SU-DHL-6 (cell line): ENCODE data around the gene ACTMAP.

Experiments used
- H2AFZ ChIP-seq: fragments of 200-600 bp; sonication (generic); 2 replicates; pipeline ENCODE4 v1.6.1; 2014; ENCODE audit warnings: low read depth, mild to moderate bottlenecking, moderate library complexity, mixed read lengths, antibody characterized with exemption, low read length; ENCODE audit not compliant: severe bottlenecking
- H3F3A ChIP-seq: fragments of 200-600 bp; shearing (Covaris generic); 2 replicates; pipeline ENCODE4 v1.6.0; 2016; ENCODE audit warnings: antibody characterized with exemption, mild to moderate bottlenecking; ENCODE audit not compliant: insufficient read depth
- H3K27ac ChIP-seq: fragments of 200-600 bp; sonication (generic); 2 replicates; pipeline ENCODE4 v1.5.1; 2016; ENCODE audit warnings: low read depth, mild to moderate bottlenecking, low read length, moderate library complexity, mixed read lengths
- H3K27me3 ChIP-seq: fragments of 200-600 bp; sonication (generic), shearing (Covaris generic); 2 replicates; pipeline ENCODE4 v1.6.0; 2014; ENCODE audit warnings: mild to moderate bottlenecking, low read length
- H3K36me3 ChIP-seq: fragments of 200-600 bp; sonication (generic); 2 replicates; pipeline ENCODE4 v1.6.1; 2014; ENCODE audit warnings: mild to moderate bottlenecking, low read length, mixed read lengths
- H3K4me2 ChIP-seq: fragments of 300-600, 200-600 bp; shearing (Covaris generic), sonication (generic); 2 replicates; pipeline ENCODE4 v1.6.0; 2014; ENCODE audit warnings: low read length, low read depth, mild to moderate bottlenecking; ENCODE audit not compliant: poor library complexity, severe bottlenecking
- H3K4me3 ChIP-seq: fragments of 200-600 bp; sonication (generic); 2 replicates; pipeline ENCODE4 v1.5.1; 2014; ENCODE audit warnings: antibody characterized with exemption, low read length, mild to moderate bottlenecking, mixed read lengths; ENCODE audit not compliant: insufficient read depth, poor library complexity, severe bottlenecking
- H3K79me2 ChIP-seq: fragments of 200-600 bp; sonication (generic); 2 replicates; pipeline ENCODE4 v1.6.1; 2014; ENCODE audit warnings: mild to moderate bottlenecking, low read length, moderate library complexity; ENCODE audit not compliant: insufficient read depth
- H3K9ac ChIP-seq: fragments of 200-600 bp; sonication (generic); 2 replicates; pipeline ENCODE4 v1.7.0; 2014; ENCODE audit warnings: mild to moderate bottlenecking, low read length
- H3K9me2 ChIP-seq: fragments of 200-600 bp; sonication (generic); replicated peaks from 2 replicates; pipeline ENCODE4 v1.6.1; 2014; ENCODE audit warnings: low read length; ENCODE audit not compliant: insufficient read depth
- H3K9me3 ChIP-seq: fragments of 200-600 bp; sonication (generic); 2 replicates; pipeline ENCODE4 v1.6.1; 2014; ENCODE audit warnings: low read length, mixed read lengths; ENCODE audit not compliant: insufficient read depth
- H4K20me1 ChIP-seq: fragments of 200-600 bp; sonication (generic); 2 replicates; pipeline ENCODE4 v1.6.1; 2014; ENCODE audit warnings: low read depth, mild to moderate bottlenecking, antibody characterized with exemption, low read length, moderate library complexity, mixed read lengths
- EZH2phosphoT487 ChIP-seq: fragments of 200-600 bp; sonication (generic), shearing (Covaris generic); conservative IDR thresholded peaks from 2 replicates; pipeline ENCODE4 v1.6.1; 2018; ENCODE audit warnings: mild to moderate bottlenecking, antibody characterized with exemption, low read length, moderate library complexity, mixed read lengths
- TF ChIP-seq, protein P1 (sequence below): fragments of 200-600 bp; sonication (generic); IDR thresholded peaks from one replicate; pipeline ENCODE4 v1.5.1; 2017; ENCODE audit warnings: antibody characterized with exemption, mild to moderate bottlenecking, low read length, moderate library complexity; ENCODE audit not compliant: insufficient read depth, poor library complexity, severe bottlenecking

Gene ACTMAP

DNA sequence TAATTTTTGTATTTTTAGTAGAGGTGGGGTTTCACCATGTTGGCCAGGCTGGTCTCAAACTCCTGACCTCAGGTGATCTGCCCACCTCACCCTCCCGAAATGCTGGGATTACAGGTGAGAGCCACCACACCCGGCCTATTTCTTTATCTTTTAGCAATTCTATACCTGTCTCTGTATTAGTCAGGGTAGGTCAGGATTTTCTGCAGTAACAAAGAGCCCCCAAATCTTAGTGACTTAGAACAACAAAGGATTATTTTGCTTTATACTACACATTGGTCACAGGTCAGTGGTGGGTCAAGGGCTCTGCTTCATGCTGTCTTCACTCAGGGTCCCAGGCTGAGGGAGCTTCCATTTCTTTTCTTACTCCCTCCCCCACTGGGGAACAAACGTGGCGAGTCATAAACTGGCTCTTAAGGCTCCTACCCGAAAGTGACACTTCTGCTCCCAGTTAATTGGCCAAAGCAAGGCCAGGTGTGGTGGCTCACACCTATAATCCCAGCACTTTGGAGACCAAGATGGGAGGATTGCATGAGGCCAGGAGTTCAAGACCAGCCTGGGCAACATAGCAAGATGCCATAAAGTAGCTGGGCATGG is 26.5 kb downstream of the ACTMAP start:
- Histone ChIP-seq H3K9me2 (no peaks in the 10 kb centered on the region), H3K4me2 (no peak overlapping the region), H2AFZ (no peak overlapping the region), H3K27me3 (no peaks in the 10 kb centered on the region), H3K4me3 (no peak overlapping the region), H3K9ac (no peak overlapping the region), H3K9me3 (no peaks in the 10 kb centered on the region), H3F3A (peaks cover 6% of the 10 kb centered on the region; the same call in 1 of the 2 replicates), H4K20me1 (no peaks in the 10 kb centered on the region), H3K36me3 (no peaks in the 10 kb centered on the region), H3K79me2 (peaks cover 5% of the 10 kb centered on the region; the same call in 1 of the 2 replicates), H3K27ac (no peak overlapping the region)
- no peak for TF ChIP-seq EZH2phosphoT487
- TF ChIP-seq, protein P1, sequence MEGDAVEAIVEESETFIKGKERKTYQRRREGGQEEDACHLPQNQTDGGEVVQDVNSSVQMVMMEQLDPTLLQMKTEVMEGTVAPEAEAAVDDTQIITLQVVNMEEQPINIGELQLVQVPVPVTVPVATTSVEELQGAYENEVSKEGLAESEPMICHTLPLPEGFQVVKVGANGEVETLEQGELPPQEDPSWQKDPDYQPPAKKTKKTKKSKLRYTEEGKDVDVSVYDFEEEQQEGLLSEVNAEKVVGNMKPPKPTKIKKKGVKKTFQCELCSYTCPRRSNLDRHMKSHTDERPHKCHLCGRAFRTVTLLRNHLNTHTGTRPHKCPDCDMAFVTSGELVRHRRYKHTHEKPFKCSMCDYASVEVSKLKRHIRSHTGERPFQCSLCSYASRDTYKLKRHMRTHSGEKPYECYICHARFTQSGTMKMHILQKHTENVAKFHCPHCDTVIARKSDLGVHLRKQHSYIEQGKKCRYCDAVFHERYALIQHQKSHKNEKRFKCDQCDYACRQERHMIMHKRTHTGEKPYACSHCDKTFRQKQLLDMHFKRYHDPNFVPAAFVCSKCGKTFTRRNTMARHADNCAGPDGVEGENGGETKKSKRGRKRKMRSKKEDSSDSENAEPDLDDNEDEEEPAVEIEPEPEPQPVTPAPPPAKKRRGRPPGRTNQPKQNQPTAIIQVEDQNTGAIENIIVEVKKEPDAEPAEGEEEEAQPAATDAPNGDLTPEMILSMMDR: no peak

DNA sequence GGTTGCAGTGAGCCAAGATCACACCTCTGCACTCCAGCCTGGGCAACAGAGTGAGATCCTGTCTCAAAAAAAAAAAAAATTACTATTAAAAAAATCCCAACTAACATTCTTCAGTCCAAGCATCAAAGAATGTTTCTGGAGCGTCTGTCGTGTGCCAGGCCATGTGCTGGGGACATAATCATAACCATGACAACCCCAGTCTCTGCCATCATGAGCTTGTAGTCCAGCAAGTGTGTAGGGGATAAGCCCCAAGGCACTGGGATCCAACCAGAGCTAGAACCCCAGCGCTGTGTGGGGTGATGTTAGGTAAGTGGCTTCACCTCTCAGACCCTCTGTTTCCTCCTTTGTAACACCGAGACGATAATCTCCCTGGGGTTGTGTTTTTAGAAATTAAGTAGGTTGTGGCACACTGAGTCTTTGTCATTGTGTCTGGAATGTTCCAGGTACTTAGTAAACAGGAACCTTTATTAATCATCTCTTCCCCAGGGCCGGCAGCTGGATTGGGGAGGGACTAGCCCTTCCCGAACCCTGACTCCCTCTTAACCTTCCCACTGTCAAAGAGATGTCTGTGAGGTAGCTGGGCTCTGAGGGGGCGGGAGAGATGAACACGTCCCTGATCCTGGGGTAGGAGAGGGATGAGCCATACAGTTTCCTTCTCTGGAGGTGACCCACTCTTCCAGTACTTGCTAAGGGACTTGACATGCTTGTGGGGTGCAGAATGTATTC is 28.2 kb downstream of the ACTMAP start:
- no peak overlapping the region for H3K4me2 ChIP-seq
- TF ChIP-seq EZH2phosphoT487: no peak
- TF ChIP-seq, protein P1: no peak
- H3K27me3 ChIP-seq: no peaks in the 10 kb centered on the region
- no peak overlapping the region for H3K27ac ChIP-seq
- H3K9ac ChIP-seq: no peak overlapping the region
- H3K4me3 ChIP-seq: no peak overlapping the region
- no peaks in the 10 kb centered on the region for H3K9me2 ChIP-seq
- H3K9me3 ChIP-seq: no peaks in the 10 kb centered on the region
- peaks cover 21% of the 10 kb centered on the region for H3K79me2 ChIP-seq
- no peaks in the 10 kb centered on the region for H3K36me3 ChIP-seq
- peaks cover 6% of the 10 kb centered on the region; the same call in 1 of the 2 replicates for H3F3A ChIP-seq
- H4K20me1 ChIP-seq: no peaks in the 10 kb centered on the region
- no peak overlapping the region for H2AFZ ChIP-seq

DNA sequence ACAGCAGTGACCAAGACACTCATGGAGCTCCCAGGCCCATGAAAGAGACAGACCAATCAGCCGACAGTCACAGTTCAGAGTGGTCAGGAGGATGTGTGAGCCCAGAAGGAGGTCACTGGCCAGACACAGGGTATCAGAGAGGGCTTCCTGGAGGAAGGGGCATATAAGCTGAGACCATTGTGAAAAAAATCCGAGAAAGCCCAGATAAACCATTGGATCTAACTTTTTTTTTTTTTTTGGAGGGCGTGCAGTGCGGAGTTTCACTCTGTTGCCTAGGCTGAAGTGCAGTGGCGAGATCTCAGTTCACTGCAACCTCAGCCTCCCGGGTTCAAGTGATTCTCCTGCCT is 29.2 kb downstream of the ACTMAP start:
- Histone ChIP-seq H3K79me2 (peaks cover 21% of the 10 kb centered on the region), H2AFZ (no peak overlapping the region), H3K27me3 (no peaks in the 10 kb centered on the region), H3K36me3 (no peaks in the 10 kb centered on the region), H3F3A (peaks cover 10% of the 10 kb centered on the region), H3K9me3 (no peaks in the 10 kb centered on the region), H3K4me2 (no peak overlapping the region), H3K9ac (no peak overlapping the region), H4K20me1 (no peaks in the 10 kb centered on the region), H3K4me3 (no peak overlapping the region), H3K27ac (no peak overlapping the region), H3K9me2 (no peaks in the 10 kb centered on the region)
- TF ChIP-seq, protein P1: no peak
- TF ChIP-seq EZH2phosphoT487: no peak
